Amygdala (tissue), 56 donors: ENCODE results near the gene MAP2K1.

ENCODE experiments used
- DNase-seq, 56 donors: peaks; one replicate each; lab custom pipeline; 2025; lab: John Stamatoyannopoulos, UW

MAP2K1 gene

GRCh38 chr15:66472176-66472999 lies 85.7 kb downstream of the MAP2K1 start:
- DNase-seq = no peak

- DNase-seq = no peak
Observed at GRCh38 chr15:66474135-66474534, 87.4 kb downstream of the MAP2K1 start.

- no peak for DNase-seq
Observed at GRCh38 chr15:66474963-66475362, 88.3 kb downstream of the MAP2K1 start.

- DNase-seq = no peak
Observed at GRCh38 chr15:66476535-66476934, 89.8 kb downstream of the MAP2K1 start.

- DNase-seq = peak in 26 of 56 donors; percentile 8 to 52 (median 22)
Observed at GRCh38 chr15:66477011-66477410, 90.3 kb downstream of the MAP2K1 start.

GRCh38 chr15:66480267-66480666 lies 93.6 kb downstream of the MAP2K1 start:
- DNase-seq = no peak

GRCh38 chr15:66481107-66481856 lies 94.6 kb downstream of the MAP2K1 start:
- no peak for DNase-seq

- DNase-seq = peak in 1 of 56 donors; percentile 4
Observed at GRCh38 chr15:66482539-66482938, 95.8 kb downstream of the MAP2K1 start.

GRCh38 chr15:66483131-66483566 lies 96.4 kb downstream of the MAP2K1 start:
- DNase-seq = no peak

- no peak for DNase-seq
Observed at GRCh38 chr15:66484539-66485112, 97.9 kb downstream of the MAP2K1 start.

GRCh38 chr15:66486887-66487286 lies 100.2 kb downstream of the MAP2K1 start:
- DNase-seq = no peak

- DNase-seq = no peak
Observed at GRCh38 chr15:66488525-66488924, 101.8 kb downstream of the MAP2K1 start.

- DNase-seq = no peak
Observed at GRCh38 chr15:66489179-66489791, 102.6 kb downstream of the MAP2K1 start.

- DNase-seq = no peak
Observed at GRCh38 chr15:66491846-66492245, 105.1 kb downstream of the MAP2K1 start.

GRCh38 chr15:66494262-66494661 lies 107.5 kb downstream of the MAP2K1 start:
- DNase-seq = no peak

- DNase-seq = no peak
Observed at GRCh38 chr15:66496951-66497501, 110.3 kb downstream of the MAP2K1 start.

- DNase-seq = peak; percentile 63 to 98 (median 87)
Observed at GRCh38 chr15:66497502-66498455, 111.1 kb downstream of the MAP2K1 start, which contains the start of gene SNAPC5. SNAPC5 (minus strand) TSS chr15:66497762; CDS start chr15:66497731, 31 bp downstream.

- DNase-seq = no peak
Observed at GRCh38 chr15:66498501-66499386, 112.0 kb downstream of the MAP2K1 start.
